ENCODE results near the gene MISP. TPM values are rescaled to one million over a fixed set of nuclear protein-coding genes. Genes with fewer than 3 reads are reported as not detected.
"Not testable (repeated sequence)": the region's sequence is repeated elsewhere in the genome, so short reads cannot be mapped to it uniquely, and the experiment has no call there.

The MISP gene
- total and polyA plus RNA-seq, 4 donors = 14.9 to 23.7 (median 22.1) TPM

- Histone ChIP-seq H3K27me3 (ENCODE audit: control insufficient read depth in 3 of 3, insufficient read depth in 3 of 3, low read length in 2 of 3) (no peaks in the 10 kb centered on the region), H3K9ac (ENCODE audit: insufficient read depth in 1 of 2, low read length in 2 of 2) (no peak overlapping the region), H3K36me3 (ENCODE audit: control insufficient read depth in 4 of 4, insufficient read depth in 4 of 4, low read length in 4 of 4) (peaks cover 0 to 6% (median under 1%) of the 10 kb centered on the region in 4 donors), H3K4me3 (no peak overlapping the region), H3K4me1 (ENCODE audit: control insufficient read depth in 5 of 5, insufficient read depth in 5 of 5, low read length in 5 of 5) (peaks cover 0 to 2% (median 0%) of the 10 kb centered on the region in 5 donors), H3K9me3 (ENCODE audit: control insufficient read depth in 4 of 4, insufficient read depth in 3 of 4, low read length in 3 of 4) (no peaks in the 10 kb centered on the region), H3K27ac (ENCODE audit: low read depth in 1 of 2, low read length in 1 of 2) (no peak overlapping the region)
- no peak for ATAC-seq (ENCODE audit: insufficient read depth, low FRiP score)
- WGBS, 2 donors = 90 to 95% methylated on average over 23 of the region's 23 CpGs
- no peak for DNase-seq
- TF ChIP-seq CTCF (IDR thresholded peaks at IDR 0.05; ENCODE audit: control extremely low read depth, extremely low read depth) = no peak
These were observed 12.3 kb upstream of the MISP start for GRCh38 chr19:738509-739128.

GRCh38 chr19:739998-740715 is 10.8 kb upstream of the MISP start:
- H3K36me3 ChIP-seq (ENCODE audit: control insufficient read depth in 4 of 4, insufficient read depth in 4 of 4, low read length in 4 of 4) = peaks cover 0 to 3% (median under 1%) of the 10 kb centered on the region in 4 donors
- no peak overlapping the region for H3K4me3 ChIP-seq
- TF ChIP-seq CTCF (IDR thresholded peaks at IDR 0.05; ENCODE audit: control extremely low read depth, extremely low read depth) = no peak
- no peak for ATAC-seq (ENCODE audit: insufficient read depth, low FRiP score)
- H3K9me3 ChIP-seq (ENCODE audit: control insufficient read depth in 4 of 4, insufficient read depth in 3 of 4, low read length in 3 of 4) = no peaks in the 10 kb centered on the region
- WGBS, 2 donors = 90 to 95% methylated on average over 32 to 36 of the region's 36 CpGs
- H3K27ac ChIP-seq (ENCODE audit: low read depth in 1 of 2, low read length in 1 of 2) = no peak overlapping the region
- no peak overlapping the region for H3K9ac ChIP-seq (ENCODE audit: insufficient read depth in 1 of 2, low read length in 2 of 2)
- DNase-seq = no peak
- no peaks in the 10 kb centered on the region for H3K27me3 ChIP-seq (ENCODE audit: control insufficient read depth in 3 of 3, insufficient read depth in 3 of 3, low read length in 2 of 3)
- H3K4me1 ChIP-seq (ENCODE audit: control insufficient read depth in 5 of 5, insufficient read depth in 5 of 5, low read length in 5 of 5) = peaks cover 0 to 2% (median 0%) of the 10 kb centered on the region in 5 donors

DNA sequence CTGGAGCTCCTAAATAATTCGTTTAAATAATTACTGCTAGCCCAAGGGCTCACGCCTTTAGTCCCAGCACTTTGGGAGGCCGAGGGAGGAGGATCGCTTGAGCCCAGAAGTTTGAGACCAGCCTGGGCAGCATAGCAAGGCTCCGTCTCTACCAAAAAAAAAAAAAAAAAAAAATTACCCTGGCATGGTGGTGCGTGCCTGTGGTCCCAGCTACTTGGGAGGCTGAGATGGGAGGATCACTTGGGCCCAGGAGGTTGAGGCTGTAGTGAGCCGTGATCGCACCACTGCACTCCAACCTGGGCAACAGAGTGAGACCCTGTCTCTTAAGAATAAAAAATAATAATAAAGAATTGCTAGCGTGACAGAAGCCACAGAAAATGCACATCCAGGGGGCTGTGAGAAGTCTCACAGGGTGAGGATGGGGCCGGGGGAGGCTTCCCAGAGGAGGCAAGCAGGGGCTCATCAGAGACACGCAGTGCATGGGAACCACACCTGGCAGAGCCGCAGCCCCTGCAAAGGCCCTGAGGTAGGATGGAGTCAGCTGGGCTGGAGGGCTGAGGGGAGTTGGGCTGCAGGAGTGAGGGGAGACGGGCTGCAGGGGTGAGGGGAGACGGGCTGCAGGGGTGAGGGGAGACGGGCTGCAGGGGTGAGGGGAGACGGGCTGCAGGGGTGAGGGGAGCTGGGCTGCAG is 10.0 kb upstream of the MISP start:
- not testable (repeated sequence) for H3K9me3 ChIP-seq (ENCODE audit: control insufficient read depth in 4 of 4, insufficient read depth in 3 of 4, low read length in 3 of 4); H3K4me3 ChIP-seq; DNase-seq; ATAC-seq (ENCODE audit: insufficient read depth, low FRiP score); H3K27ac ChIP-seq (ENCODE audit: low read depth in 1 of 2, low read length in 1 of 2); H3K36me3 ChIP-seq (ENCODE audit: control insufficient read depth in 4 of 4, insufficient read depth in 4 of 4, low read length in 4 of 4); H3K4me1 ChIP-seq (ENCODE audit: control insufficient read depth in 5 of 5, insufficient read depth in 5 of 5, low read length in 5 of 5); H3K27me3 ChIP-seq (ENCODE audit: control insufficient read depth in 3 of 3, insufficient read depth in 3 of 3, low read length in 2 of 3); H3K9ac ChIP-seq (ENCODE audit: insufficient read depth in 1 of 2, low read length in 2 of 2)
- 86 to 90% methylated on average over 15 to 16 of the region's 16 CpGs for WGBS, 2 donors
